ENCODE results near the gene HMCN1.

Gene HMCN1

DNA sequence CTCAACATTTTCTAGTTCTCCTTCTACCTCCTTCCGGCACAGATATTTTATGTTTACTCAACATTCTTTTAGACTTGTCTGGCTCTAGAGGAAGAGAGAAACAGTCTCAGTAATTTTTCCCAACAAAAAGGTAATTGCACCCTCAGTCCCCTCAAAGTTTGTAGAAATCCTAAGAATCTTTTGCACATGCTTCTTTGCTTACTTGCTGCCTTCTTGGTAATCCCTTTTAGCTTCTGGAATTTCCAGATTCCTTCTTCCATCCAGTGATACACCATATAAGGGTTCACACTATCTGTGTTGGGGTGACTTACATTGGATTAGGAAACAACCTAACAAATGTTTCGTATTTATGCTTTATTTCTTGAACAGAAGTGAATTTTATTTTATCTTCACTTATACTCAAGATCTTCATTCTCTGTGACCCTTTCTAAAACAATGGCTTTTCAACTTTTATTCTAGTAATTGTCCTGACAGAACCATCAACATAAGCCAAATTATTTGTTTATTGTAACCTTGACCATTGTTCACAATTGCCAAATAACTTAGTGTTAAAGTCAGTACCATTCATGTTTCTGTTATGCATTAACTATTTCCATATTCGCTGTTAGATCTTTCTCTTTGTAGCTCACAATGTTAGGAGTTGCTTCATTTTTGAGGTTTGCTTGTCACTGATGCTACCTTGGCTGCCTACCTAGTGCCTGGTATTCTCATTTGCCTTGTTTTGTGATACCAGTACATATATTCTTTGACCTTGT lies 238.1 kb downstream of the HMCN1 start:
- no peak for DNase-seq

DNA sequence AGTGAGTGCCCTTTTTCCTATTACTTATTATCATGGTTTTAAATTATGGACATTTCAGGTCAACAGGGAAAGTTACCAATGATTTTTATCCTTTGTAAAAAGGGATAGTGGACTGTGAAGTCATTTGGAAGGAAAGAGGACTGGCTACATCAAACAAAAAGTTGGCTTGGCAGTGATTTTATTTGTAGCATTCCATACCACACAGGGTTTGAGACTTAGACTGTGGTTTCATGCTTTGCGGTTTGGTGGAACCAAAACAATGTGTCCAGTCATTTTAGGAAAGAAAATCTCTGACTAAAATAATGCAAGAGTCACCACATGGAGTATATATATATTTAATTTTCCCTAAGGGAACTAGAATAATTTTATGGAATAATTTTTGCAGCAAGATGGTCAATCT lies 239.5 kb downstream of the HMCN1 start:
- no peak for DNase-seq

DNA sequence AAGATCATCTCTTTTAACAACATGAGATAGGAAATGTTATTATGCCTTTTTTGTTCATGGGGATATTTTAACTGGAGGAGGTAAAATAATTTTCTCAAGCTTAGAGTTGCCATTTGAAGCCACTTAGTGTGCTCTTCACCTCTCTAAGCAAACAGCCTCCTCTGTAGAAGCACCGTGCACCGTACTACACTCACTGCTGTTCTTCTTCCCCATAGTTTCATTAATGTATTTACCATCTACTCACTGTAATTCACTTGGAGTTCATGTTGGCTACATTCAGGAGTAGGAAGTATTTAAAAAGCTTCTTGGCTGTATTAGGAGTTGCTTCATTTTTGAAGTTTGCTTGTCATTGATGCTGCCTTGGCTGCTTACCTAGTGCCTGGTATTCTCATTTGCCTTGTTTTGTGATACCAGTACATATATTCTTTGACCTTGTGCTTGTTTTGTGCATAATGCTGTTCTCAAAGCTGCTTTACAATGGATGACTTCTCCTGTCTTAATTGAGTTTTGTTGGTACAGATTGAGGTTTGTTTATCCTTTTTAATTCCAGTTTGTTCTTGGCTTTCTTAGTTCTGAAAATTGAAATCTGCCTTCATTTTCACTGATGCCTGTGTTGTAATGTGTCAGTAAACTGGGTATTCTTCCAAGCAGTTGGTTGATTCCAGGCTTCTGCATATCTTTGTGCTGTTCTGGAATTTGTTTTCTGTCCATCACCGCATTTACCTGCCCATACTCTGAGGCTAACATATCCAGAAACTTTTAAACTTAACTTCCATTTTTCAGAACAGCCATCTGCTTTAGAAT lies 240.4 kb downstream of the HMCN1 start:
- no peak for DNase-seq

DNA sequence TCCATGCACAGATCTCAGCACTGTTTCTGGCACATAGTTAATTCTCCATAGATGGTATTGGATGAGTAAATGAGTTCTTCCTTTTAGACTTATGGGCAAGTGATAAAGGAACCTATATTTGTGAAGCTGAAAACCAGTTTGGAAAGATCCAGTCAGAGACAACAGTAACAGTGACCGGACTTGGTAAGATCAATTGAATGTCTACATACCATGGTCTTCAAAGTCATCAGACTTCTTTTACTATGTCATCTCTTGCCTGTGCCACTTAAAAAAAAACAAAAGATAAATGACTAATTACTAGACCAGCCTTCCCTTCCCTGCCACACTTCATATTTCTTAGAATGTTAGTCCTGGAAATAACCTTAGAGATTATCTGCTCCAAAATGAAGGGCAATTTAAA lies 246.7 kb downstream of the HMCN1 start:
- DNase-seq = no peak

DNA sequence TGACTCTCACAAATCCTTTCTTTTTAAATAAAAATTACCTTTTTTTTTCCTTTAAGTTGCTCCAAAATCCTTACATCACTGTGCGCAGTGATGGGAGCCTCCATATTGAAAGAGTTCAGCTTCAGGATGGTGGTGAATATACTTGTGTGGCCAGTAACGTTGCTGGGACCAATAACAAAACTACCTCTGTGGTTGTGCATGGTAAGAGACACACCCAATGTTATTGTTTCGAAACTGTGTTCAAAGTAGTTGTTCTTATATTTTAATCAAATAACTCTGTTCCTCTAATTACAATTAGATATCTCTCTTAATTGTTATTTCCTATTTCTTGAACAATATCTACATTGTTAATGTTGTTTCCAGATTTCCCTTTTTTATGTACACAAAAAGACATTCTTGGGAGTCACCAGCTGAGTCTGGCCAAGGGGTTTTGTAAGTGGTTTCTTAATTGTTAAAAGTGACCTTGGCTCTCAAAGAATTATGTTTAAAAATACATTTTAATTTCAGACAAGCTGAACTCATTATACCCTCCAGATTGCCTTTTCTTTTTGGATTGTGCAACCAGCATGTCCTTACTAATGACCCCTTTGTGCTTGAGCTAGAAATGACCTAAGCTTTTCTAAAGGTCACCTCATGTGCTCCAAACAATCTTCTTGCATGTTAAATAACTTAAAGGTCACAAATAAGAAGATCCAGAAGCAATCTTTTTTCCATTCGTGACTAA lies 250.1 kb downstream of the HMCN1 start:
- DNase-seq = no peak

DNA sequence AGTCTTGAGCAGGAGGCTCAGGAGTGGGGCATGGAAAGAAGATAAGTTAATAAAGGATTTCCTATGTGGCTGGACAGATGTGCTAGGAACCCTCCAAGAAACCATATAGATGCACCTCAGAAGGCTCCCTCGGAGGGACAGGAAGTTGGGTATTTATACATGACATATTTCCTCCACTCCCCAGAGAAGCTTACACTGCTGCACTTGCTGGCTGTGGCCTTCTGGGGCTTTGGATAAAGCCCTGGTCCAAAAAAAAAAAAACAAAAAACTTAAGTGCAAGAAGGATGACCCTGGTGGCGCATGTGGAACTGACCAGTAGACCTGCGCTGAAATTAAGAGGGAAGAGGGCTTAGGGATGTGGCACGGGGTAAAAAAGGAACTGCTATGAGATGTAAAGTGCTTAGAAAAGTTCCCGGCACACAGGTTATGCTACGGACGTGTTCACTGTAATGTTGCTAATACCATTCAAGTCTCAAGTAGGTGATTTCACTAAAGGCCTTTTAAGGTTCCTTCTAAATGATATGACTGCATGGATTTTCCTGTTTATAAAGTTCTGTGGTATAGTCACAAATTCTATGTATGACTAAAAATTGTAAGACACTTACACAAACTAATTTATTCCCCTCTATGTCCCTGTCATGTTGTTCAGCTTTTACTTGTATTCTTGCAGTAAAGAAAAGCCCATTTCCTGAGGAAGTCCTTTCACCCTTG lies 253.6 kb downstream of the HMCN1 start:
- DNase-seq = no peak

DNA sequence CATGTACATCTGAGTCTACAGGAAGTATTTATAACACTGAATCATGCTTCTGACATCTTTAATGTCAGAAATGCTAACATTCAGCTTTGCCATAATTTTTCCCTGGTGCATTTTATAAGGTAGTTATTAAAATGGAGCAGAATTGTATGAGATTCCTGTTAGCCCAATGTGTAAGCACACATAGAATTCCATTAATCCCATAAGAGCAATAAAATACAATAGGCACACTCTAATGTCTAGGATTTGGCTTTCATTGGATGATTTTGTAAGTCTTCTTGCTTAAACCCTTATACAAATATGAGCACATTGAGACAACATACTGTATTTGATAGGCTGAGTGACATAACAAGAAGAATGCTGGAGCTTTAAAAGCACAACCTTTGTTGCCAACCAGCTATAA lies 256.4 kb downstream of the HMCN1 start:
- no peak for DNase-seq

DNA sequence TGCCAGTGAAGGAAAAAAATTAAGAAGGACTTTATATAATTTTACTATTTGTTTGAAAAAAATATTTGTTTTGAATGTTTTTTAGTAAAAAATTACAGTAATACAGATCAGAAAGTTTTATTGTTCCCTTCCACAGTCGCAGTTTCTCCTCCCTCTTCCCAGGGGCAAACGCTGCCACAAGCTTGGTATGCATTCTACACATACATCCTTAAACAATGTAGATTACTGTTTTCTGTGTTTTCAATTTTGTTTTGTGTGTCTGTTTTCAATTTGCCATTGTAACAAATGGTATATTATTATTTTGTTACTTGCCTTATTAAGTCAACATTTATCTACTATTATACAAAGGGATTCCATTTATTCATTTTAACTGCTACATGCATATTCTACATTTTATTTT lies 257.1 kb downstream of the HMCN1 start:
- DNase-seq = no peak

DNA sequence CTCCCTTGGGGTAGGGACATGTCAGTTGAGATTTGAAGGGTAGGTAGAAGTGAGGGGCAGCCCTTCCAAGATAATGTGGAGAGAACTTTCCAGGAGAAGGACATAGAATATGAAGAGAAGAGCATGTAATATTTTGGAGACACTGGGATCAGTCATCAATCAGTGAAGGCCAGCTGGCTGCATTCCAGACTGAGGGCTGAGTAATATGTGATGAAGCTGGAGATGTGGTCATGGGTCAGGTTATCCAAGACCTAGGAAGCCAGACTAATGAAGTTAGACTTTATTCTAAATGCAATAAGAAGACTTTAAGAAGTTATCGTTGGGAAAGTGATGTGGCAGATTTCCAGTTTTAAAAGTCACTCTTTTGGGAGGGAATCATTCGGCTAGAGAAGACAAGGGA lies 262.0 kb downstream of the HMCN1 start:
- DNase-seq = no peak

DNA sequence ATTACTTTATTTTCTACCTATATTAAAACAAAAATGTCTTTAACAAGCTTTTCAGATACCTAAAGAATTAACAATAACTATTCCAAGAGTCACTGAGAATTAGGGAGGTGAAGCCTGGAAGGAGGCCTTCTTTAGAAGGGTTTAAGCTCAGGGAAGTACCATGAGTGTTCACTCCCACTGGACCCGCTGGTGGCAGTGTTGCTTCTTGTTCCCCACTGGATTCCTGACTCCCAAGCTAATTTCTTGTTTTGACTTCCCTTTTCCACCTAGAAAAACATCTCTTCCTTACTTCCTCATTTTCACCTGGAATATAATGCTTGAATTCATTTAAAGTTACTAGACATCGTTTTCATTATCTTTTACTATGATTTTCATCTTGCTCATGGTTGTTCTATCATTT lies 264.2 kb downstream of the HMCN1 start:
- DNase-seq = no peak

DNA sequence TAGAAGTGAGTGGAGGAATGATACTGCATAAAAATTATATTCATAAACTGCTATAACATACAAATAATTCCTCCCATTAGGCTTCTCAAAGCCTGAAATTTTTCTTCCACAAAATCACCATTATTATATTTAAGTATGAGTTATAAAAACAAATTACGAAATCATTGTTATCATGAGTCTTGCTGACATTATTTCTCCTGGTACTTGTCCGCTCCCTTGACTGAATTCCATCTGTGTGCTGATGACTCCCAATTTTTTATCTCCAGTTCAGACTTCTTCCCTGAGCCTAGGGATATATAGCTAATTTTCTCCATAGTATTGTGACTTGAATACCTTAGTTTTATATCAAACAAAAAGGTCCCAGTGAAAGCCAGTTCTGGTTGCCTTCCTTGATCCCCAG lies 268.2 kb downstream of the HMCN1 start:
- no peak for DNase-seq

DNA sequence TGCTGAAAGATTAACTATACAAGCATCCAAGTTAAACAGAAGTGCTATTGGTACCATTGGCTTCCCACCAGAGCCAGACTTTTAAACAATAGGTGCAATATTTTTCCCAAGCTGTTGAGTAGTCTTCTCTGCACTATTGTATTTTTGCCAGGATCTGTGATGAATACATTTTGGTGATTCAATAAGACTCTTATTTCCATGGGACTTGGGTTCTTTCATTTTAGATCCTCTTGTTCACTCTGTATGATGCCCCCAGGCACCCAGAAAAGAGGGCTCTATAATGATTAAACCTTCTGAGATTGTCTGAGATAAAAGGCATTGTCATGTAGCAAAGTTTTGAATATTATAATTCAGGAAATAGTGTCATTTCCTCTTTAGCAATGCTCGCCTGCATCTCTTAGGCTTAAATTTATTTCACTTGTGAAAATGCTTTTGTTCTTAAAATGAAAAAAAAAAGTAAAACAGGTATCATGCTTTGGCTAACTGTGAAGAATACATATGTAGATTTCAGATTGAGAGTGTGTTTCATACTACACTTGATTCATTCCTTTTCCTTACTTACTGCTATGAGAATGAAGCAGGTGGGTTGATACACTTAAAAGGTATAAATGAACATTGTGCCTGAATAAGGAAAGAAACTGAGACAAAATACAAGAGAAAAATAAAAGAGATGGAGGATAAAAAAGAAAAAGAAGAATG lies 275.0 kb downstream of the HMCN1 start:
- no peak for DNase-seq

DNA sequence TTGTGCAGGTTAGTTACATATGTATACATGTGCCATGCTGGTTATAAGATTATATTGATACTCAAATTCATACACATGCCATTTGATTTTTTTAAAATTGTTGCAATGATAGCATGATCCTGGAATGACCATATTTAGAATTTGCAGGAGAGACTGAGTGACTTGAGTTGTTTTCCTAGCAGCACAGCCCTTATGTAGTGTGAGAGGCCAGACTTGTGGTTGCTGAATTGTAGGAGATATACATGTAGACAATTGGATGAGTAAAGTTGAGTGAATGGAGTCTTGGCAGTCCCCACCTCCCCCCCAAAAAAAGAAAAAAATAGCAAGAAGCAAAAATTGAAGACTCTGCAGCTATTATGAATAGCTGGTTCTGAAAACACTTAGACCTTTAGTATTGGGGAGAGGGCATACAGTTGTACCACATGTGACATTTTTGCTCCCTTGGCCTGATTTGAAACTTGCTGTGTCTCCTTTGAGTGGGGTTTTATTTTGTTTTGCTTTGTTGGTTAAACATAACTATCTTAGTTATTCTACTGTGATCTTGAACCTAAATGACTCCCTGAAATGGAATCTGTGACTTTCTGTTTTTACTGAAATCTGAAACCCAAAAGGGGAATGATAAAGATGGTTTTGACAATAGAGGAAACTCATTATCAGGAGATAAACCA lies 280.3 kb downstream of the HMCN1 start:
- DNase-seq = no peak

DNA sequence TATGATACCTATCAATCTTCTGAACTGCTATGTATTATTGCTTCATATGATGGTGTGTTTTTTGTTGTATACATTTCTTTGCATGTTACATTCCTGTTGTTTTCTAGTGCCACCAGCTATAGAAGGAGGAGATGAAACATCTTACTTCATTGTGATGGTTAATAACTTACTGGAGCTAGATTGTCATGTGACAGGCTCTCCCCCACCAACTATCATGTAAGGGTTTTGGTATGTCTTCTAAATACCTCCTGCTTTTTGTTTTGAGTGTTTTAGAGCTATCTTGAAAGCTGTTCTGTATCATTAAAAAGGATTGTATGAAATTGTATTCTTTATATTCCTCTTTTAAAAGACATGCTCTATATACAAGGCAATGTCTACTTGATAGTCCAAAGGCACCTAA lies 282.7 kb downstream of the HMCN1 start:
- no peak for DNase-seq

DNA sequence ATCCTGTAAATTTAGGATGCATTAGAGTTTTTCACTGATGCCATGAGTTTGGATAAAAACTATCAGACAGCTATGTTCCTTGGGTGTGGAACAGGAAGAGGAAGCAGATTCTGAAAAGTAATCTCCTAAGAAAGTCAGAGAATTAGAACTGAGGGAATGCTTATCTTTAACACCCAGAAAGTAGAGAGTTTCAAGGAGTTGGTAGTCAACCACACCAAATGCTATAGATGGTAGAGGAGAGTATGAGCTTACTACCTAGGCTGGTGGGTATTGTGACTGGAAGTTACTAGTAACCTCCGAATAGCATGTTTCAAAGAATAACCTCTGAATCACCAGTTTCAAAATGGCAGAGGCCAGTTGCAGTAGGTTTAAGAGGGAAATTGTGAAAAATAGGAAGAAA lies 288.0 kb downstream of the HMCN1 start:
- DNase-seq = no peak

DNA sequence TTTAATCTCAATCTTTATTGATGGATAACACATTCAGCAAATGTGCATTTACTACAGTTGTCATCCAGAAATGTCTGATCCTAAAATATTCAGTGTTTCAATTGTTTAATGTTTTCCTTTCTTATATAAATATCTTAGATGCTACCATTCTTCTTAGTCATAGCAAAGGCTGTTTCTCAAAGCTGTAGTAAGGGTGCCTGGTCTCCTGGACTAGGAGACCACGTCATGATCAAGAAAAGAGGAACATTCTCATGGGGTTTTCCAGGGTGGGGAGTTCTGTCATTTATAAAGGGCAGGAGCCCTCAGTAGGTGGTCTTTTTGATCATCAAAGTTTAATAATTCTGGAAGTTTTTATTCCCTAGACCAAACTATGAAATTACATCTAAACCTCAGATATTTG lies 292.8 kb downstream of the HMCN1 start:
- DNase-seq = no peak

DNA sequence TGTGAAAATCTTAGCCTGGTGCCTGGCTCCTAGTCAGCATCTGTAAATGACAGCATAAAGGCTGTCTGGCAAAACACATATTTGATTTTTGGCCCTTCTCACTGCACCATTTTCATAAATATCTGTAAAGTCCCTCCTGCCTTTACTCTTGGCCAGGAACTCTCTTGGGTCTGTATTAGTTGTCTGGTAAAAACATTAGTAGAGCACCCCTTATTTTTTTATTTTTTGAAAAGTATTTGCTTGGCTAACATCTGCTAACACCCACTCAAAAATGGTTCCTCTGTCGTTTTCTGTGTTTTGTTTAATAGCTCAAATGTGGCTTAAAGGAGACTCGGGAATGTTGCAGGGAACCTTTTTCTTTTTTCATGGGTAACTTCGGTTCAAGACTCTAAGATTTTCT lies 293.4 kb downstream of the HMCN1 start:
- no peak for DNase-seq

DNA sequence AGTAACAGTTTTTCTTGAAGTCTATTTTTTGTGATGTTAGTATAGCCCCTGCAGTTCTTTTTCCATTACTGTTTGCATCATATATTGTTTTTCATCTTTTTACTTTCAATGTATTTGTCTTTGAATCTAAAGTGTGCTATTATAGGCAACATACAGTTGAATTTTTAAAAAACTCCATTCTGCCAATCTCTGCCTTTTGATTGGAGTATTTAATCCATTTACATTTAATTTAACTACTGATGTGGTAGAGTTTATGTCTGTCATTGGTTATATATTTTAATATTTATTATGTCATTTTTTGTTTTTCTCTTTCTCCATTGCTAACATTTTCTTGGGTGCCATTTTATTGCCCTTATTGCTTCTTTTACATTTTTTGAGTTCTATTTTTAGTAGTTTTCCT lies 296.3 kb downstream of the HMCN1 start:
- DNase-seq = no peak

DNA sequence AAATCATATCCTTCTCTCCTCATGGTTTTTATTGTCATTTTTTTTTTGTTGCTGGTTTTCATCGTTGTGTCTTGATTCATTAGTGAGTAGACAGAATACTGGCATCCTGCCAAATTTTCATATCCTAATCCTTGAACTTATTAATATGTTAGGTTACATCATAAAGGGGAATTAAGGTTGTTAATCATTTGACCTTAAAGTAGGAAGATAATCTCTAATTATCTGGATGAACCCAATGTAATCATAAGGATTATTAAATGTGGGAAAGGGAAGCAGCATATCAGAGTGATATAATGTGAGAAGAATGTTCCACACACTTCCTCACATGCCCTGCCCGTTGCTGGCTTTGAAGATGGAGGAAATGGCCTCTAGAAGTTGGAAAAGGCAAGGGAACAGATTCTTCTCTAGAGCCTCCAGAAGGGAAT lies 299.7 kb downstream of the HMCN1 start:
- no peak for DNase-seq

DNA sequence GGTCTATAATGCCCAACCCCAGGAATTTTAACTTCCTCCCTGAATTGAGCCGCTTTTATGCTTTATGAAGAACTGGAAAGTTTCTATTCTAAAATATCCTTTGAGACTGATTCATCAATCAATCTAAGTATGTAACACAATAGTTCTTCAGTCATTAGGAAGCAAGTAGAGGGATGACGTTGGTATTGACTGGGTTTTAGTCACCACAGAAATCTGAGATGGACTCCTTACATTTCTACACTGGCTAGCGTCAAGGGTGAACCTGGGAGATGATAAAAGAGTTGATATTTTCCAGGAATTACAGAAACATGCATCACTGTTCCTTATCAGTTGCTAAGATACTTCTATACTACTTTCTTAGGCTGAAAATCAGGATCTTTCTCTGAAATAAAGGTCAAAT lies 308.0 kb downstream of the HMCN1 start:
- no peak for DNase-seq

DNA sequence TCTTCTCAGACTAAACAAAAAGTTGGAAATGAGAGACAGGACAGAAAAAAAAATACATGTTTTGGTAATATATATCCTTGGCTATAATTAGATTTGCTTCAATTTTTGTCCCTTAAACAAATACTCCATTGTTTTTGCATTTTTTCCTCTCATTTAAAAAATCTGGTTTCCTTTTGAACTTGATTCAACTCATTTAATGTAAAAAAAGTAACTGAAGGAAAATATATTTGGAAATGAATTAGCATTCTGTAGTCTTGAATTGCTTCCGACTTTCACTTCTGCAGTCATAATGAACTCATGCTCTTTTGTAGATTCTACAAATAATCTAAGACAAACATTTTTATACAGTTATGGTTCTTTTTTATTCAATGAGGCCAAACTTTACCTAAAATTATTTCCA lies 309.1 kb downstream of the HMCN1 start:
- DNase-seq = no peak

DNA sequence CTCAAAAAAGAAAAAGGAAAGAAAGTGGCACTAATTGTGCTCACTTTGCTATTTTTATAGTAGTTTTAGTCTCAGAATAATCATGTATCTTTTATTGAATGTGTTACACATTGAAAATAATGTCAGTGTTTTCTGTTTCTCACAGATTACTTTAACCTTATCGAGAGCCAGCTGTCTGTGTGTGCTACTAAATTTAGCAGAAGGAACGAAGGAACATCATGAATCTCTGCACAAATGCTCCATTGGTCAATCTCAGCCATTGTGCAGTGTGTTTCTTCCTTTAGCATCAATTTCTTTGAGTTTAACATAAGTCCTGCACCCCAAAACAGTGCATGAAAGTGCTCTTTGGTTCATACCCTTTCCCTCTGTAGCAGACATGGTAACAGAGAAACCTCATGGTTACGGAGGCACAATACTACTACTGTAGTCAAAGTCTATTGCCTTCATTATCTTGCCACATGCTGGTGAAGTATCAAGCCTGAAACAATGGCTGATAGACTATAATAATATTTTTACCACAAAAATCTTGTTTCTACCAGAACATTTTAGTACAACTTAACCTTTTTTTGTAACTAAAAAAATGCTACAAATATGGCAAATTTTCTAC lies 310.0 kb downstream of the HMCN1 start:
- DNase-seq = no peak

All from activated CD4-positive, alpha-beta T cell treated with anti-CD3 and anti-CD28 coated beads, Interleukin-2, amount 50 U/mL, for 4 hours (primary cell).